Measurements from ENCODE around the gene NIT2.
"Not testable (repeated sequence)": the region's sequence is repeated elsewhere in the genome, so short reads cannot be mapped to it uniquely, and the experiment has no call there.

The NIT2 gene

GRCh38 chr3:100310355-100310965 is 24.1 kb upstream of the NIT2 start:
- TF ChIP-seq CTCF (IDR thresholded peaks at IDR 0.05; ENCODE audit: low read depth, low read length), result no peak

GRCh38 chr3:100311011-100311410 is 23.5 kb upstream of the NIT2 start:
- DNase-seq (ENCODE audit: extremely low read depth, low read depth), result no peak
- TF ChIP-seq CTCF (IDR thresholded peaks at IDR 0.05; ENCODE audit: low read depth, low read length), result no peak

More at GRCh38 chr3:100310355-100310965, 24.1 kb upstream of the NIT2 start:
- DNase-seq (ENCODE audit: extremely low read depth, low read depth), result no peak

GRCh38 chr3:100316641-100317069 is 17.9 kb upstream of the NIT2 start:
- peak; percentile 23 for DNase-seq (ENCODE audit: extremely low read depth, low read depth)
- peak; percentile 67 for TF ChIP-seq CTCF (IDR thresholded peaks at IDR 0.05; ENCODE audit: low read depth, low read length)

GRCh38 chr3:100317912-100318311 is 16.6 kb upstream of the NIT2 start:
- no peak for DNase-seq (ENCODE audit: extremely low read depth, low read depth)
- TF ChIP-seq CTCF (IDR thresholded peaks at IDR 0.05; ENCODE audit: low read depth, low read length), result no peak

- no peak for DNase-seq (ENCODE audit: extremely low read depth, low read depth)
- TF ChIP-seq CTCF (IDR thresholded peaks at IDR 0.05; ENCODE audit: low read depth, low read length), result no peak
Measured at GRCh38 chr3:100319951-100320350, 14.6 kb upstream of the NIT2 start.

GRCh38 chr3:100324044-100324443 is 10.5 kb upstream of the NIT2 start:
- no peak for TF ChIP-seq CTCF (IDR thresholded peaks at IDR 0.05; ENCODE audit: low read depth, low read length)
- DNase-seq (ENCODE audit: extremely low read depth, low read depth), result no peak

GRCh38 chr3:100325827-100326226 is 8.7 kb upstream of the NIT2 start:
- DNase-seq (ENCODE audit: extremely low read depth, low read depth), result no peak
- no peak for TF ChIP-seq CTCF (IDR thresholded peaks at IDR 0.05; ENCODE audit: low read depth, low read length)

- DNase-seq (ENCODE audit: extremely low read depth, low read depth), result not testable (repeated sequence)
Measured at GRCh38 chr3:100327377-100327776, 7.2 kb upstream of the NIT2 start.

Measured in AG09319 (cell line).